AG09319 (cell line): ENCODE measurements around the gene MAP3K21.

Experiments
- DNase-seq: peaks from one replicate; pipeline ENCODE4 v3.0.0-alpha.2; 2010; ENCODE audit warnings: low read depth; ENCODE audit errors: extremely low read depth
- TF ChIP-seq, protein P1 (sequence below): IDR thresholded peaks from 2 replicates; pipeline ENCODE4 v1.5.1; 2011; ENCODE audit warnings: low read depth, mild to moderate bottlenecking, inconsistent platforms, low read length, moderate library complexity

MAP3K21 gene

DNA sequence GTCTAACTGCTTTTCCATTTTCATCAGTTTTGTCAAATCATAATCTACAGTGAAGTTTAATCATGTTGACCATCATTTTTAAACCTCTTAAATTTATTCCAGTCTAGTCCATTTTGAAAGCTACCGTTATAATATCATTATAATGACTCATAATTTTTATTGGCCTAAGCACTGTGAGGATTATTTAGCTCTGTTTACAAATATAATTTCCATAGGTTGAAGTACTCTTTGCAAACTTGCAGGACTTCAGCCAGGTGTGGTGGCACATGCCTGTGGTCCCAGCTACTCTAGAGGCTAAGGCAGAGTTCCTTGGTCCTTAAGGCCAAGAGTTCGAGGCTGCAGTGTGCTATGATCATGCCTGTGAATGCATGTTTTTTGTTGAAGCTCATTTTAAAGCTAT lies 54.3 kb downstream of the MAP3K21 start:
- TF ChIP-seq, protein P1, sequence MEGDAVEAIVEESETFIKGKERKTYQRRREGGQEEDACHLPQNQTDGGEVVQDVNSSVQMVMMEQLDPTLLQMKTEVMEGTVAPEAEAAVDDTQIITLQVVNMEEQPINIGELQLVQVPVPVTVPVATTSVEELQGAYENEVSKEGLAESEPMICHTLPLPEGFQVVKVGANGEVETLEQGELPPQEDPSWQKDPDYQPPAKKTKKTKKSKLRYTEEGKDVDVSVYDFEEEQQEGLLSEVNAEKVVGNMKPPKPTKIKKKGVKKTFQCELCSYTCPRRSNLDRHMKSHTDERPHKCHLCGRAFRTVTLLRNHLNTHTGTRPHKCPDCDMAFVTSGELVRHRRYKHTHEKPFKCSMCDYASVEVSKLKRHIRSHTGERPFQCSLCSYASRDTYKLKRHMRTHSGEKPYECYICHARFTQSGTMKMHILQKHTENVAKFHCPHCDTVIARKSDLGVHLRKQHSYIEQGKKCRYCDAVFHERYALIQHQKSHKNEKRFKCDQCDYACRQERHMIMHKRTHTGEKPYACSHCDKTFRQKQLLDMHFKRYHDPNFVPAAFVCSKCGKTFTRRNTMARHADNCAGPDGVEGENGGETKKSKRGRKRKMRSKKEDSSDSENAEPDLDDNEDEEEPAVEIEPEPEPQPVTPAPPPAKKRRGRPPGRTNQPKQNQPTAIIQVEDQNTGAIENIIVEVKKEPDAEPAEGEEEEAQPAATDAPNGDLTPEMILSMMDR: no peak

DNA sequence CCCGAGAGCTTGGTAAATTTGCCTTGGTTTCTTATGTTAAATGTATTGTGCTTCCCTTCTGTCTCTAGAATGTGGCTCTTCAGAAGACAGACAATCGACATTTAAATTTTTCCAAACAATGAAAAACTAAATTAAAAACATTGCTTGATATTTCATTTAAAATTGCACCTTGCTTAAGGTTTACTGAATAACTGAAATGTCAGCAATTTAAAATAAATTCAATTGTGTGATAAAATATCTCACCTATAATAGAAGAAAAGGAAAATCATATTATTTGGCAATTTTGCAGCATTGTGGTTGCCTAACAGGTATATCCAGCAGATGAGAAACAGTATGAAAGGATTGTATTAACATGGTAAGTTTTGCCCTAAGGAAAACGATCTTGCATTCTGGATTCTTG lies 56.5 kb downstream of the MAP3K21 start:
- no peak for DNase-seq
- TF ChIP-seq, protein P1: no peak

More for the DNA sequence above, 54.3 kb downstream of the MAP3K21 start:
- no peak for DNase-seq

DNA sequence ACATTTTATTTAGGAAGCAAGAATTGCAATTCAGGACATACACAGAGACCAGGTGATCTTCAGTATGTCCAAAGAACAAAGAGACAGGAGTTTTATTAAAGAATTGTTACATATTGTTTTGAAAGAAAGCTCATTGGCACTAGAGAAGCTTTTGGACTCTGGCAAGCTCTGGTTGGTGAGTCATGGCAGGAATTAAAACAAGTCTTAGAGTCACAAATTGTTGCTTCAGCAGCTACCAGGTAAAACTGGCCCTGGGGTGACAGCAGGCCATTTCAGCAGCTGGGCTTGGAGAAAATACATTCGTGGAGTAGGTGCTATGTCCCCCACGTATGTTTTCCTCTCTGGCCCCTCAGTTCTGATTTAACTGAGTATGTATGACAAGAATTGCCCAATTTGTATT lies 58.8 kb downstream of the MAP3K21 start:
- no peak for DNase-seq
- TF ChIP-seq, protein P1: no peak

DNA sequence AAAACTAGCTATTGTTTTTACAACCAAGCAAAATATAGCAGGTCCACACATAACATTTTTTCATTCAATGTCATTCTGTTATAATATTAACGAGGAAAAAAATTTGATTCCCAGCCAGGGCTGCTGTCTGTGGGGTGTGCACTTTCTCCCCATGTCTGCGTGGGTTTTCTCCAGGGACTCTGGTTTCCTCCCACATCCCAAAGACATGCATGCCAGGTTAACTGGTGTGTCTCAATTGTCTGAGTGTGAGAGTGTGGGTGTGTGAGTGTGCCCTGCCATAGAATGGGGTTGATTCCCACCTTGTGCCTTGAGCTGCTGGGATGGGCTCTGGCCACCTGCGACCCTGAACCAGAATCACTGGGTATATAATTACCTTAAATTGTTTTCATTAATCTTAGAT lies 60.1 kb downstream of the MAP3K21 start:
- TF ChIP-seq, protein P1: no peak
- DNase-seq: no peak

DNA sequence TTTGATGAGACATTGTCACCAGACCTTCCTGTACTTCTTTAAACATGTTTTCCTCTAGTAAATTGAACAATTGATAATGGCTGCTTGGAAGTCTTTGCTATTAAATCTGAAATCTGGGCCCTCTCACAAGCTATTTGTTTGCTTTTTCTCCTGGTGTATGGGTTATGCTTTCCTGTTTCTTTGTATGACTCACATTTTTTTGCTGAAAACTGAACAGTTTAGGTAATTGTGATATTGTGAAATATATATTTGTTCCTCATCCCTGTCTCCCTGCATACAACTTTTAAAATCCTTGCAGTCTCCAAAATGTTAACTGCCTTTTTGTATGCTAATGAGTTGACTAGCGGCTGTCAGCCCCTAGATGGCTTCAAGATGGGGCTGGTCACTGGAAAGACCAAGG lies 61.6 kb downstream of the MAP3K21 start:
- DNase-seq: no peak
- TF ChIP-seq, protein P1: no peak

DNA sequence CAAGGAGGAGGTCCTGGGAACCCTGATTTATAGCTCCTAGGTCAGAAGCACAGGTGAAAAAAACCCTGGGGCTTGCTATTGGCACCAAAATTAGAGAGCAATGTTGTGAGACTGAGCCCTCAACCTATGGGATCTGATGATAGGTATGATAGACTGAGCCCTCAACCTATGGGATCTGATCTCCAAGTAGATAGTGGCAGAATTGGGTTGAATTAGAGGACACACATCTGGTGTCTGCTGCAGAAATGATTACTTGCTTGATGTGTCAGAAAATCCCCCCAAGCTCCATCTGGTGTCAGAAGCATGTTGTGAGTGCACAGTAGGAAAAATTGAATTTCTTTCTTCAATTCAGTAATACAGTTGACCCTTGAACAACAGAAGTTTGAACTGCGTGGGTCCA lies 62.4 kb downstream of the MAP3K21 start:
- TF ChIP-seq, protein P1: no peak
- no peak for DNase-seq

DNA sequence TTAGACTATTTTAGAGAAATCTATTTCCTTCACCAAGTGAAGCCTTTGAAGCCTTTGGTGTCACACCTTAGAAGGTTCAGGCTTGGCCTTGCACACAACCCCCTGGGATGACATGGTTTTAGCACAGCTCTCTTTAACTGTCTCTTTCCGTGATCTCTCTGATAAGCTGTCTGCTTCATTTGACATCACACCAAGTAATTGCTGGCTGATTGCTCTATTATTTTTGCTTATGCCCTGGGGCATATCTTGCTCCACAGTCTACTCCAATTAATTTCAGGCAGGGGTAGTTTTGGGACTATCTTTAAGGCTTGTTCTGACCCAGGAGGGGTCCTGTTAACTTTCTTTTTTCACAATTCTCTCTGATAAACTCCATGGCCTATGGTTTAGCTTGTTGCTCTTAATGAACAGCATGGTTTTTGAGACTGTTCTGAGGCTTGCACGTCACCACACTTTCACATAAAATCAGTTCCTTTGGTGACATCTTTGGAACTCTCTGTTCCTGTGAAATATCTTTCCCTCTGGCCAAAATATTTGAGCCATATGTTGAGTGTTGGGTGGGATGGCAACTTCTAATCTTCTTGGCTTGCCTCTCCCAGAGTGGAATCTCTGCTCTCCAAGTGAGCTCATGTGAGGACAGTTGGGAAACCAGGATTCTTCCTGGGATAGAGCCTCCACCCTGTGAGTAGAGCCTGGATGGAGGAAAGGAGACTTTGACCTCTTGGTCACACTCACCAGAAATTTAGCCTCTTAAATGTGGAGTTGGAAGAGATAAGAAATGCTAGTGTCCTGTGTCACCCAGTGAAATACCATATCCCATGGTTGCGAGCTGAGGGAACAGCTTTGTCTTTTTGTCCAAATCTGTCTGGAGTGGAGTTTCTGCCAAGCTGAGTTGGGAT lies 63.6 kb downstream of the MAP3K21 start:
- TF ChIP-seq, protein P1: no peak
- DNase-seq: no peak
